NCI-H345 treated with DMSO at 0.1 percent for 48 hours (cell line): ENCODE data around the gene NDUFV3.
"Not testable (repeated sequence)": the region's sequence is repeated elsewhere in the genome, so short reads cannot be mapped to it uniquely, and the experiment has no call there.

Experiments
- DNase-seq: peaks from one replicate; lab custom pipeline; 2025; ENCODE audit not compliant: unreplicated experiment; lab: John Stamatoyannopoulos, UW

The NDUFV3 gene

GRCh38 chr21:42933137-42933970, 40.2 kb downstream of the NDUFV3 start:
- not testable (repeated sequence) for DNase-seq

- not testable (repeated sequence) for DNase-seq
These were observed 40.9 kb downstream of the NDUFV3 start for GRCh38 chr21:42933973-42934372.

GRCh38 chr21:42936360-42936759, 43.3 kb downstream of the NDUFV3 start:
- not testable (repeated sequence) for DNase-seq

GRCh38 chr21:42937034-42937940, 44.2 kb downstream of the NDUFV3 start:
- DNase-seq, result not testable (repeated sequence)

GRCh38 chr21:42937960-42938605, 45.0 kb downstream of the NDUFV3 start:
- no peak for DNase-seq

GRCh38 chr21:42938606-42938995, 45.5 kb downstream of the NDUFV3 start:
- not testable (repeated sequence) for DNase-seq

GRCh38 chr21:42939582-42940413, 46.7 kb downstream of the NDUFV3 start:
- no peak for DNase-seq

- DNase-seq, result no peak
These were observed 48.6 kb downstream of the NDUFV3 start for GRCh38 chr21:42941696-42942085.

GRCh38 chr21:42942244-42942643, 49.1 kb downstream of the NDUFV3 start:
- no peak for DNase-seq

- DNase-seq, result not testable (repeated sequence)
These were observed 56.1 kb downstream of the NDUFV3 start for GRCh38 chr21:42949094-42949755.

- not testable (repeated sequence) for DNase-seq
These were observed 58.1 kb downstream of the NDUFV3 start for GRCh38 chr21:42951193-42951592.

GRCh38 chr21:42956824-42957630, 63.9 kb downstream of the NDUFV3 start:
- no peak for DNase-seq

GRCh38 chr21:42958122-42958521, 65.0 kb downstream of the NDUFV3 start:
- DNase-seq, result not testable (repeated sequence)

- no peak for DNase-seq
These were observed 66.6 kb downstream of the NDUFV3 start for GRCh38 chr21:42959728-42960127.

- DNase-seq, result no peak
These were observed 69.4 kb downstream of the NDUFV3 start for GRCh38 chr21:42962380-42963007.
